Body of pancreas (tissue), 4 donors: ENCODE measurements around the gene EME1. TPM values are rescaled to one million over a fixed set of nuclear protein-coding genes. Genes with fewer than 3 reads are reported as not detected.

Source experiments
- ATAC-seq: fragments of 150-250 bp; one replicate; pipeline ENCODE4 v1.9.1; 2016
- DNase-seq, 4 donors: peaks; one replicate each; pipeline ENCODE4 v3.0.0-alpha.2; 2019
- H3K27ac ChIP-seq, 4 donors: fragments of 200-600 bp; sonication (generic); 1 replicate in 3 of 4; 2 replicates in 1 of 4; pipeline versions ENCODE4 v1.5.1 to v1.6.1; 2016 to 2019; ENCODE audit warnings: mild to moderate bottlenecking in 1 of 4, mixed read lengths in 1 of 4, moderate library complexity in 1 of 4
- H3K27me3 ChIP-seq, 2 donors: fragments of 200-600 bp; sonication (generic); one replicate each; pipeline ENCODE4 v1.6.0; 2016; ENCODE audit warnings: mild to moderate bottlenecking in 1 of 2
- H3K36me3 ChIP-seq, 2 donors: fragments of 200-600 bp; sonication (generic); replicated peaks in 1 of 2; 2 replicates each; pipeline ENCODE4 v1.5.1; 2016; ENCODE audit warnings: low read depth in 2 of 2; ENCODE audit not compliant: insufficient read depth in 1 of 2
- H3K4me1 ChIP-seq: fragments of 200-600 bp; sonication (generic); one replicate; pipeline ENCODE4 v1.6.0; 2016
- H3K4me3 ChIP-seq, 2 donors: fragments of 200-600 bp; sonication (generic); 1 replicate in 1 of 2; 2 replicates in 1 of 2; pipeline ENCODE4 v1.5.1; 2016 to 2019
- H3K9me3 ChIP-seq, 3 donors: fragments of 200-600 bp; sonication (generic); 1 replicate in 2 of 3; 2 replicates in 1 of 3; pipeline ENCODE4 v1.5.1; 2016
- POLR2A ChIP-seq, 3 donors: fragments of 450-650 bp; IDR thresholded peaks; one replicate each; pipeline ENCODE4 v1.6.1; 2016; ENCODE audit warnings: antibody characterized with exemption in 3 of 3, mild to moderate bottlenecking in 2 of 3
- WGBS, 2 donors: methylation state at CpG; one replicate each; pipeline ENCODE4 v1.1.5; 2017; 5-methylcytosine and 5-hydroxymethylcytosine counted together
- intact Hi-C: fragments of 100-400 bp; cut with DNase I; formaldehyde crosslinking; loops from one replicate; pipeline ENCODE4 v1.15.1; 2023
- total RNA-seq, 2 donors: library from RNA; depleted of rRNA; stranded (reverse); fragments of >200 nt; gene quantifications; one replicate each; pipeline ENCODE4 v1.1.0, GENCODE V29; 2016
- TF ChIP-seq, protein P1 (sequence below), 7 experiments: fragments of 450-650 bp in 4 of 7; fragments of 200-600 bp in 3 of 7; sonication (generic) in 3 of 7; IDR thresholded peaks; one replicate each; pipeline ENCODE4 v1.5.1; 2016 to 2019; ENCODE audit warnings: antibody characterized with exemption in 7 of 7

Gene EME1
- total RNA-seq, 2 donors from 2014 or later: not detected

- no peak for ATAC-seq
- Histone ChIP-seq H3K4me1 (peaks cover 61% of the 10 kb centered on the region), H3K9me3 (no peaks in the 10 kb centered on the region), H3K36me3 (no peaks in the 10 kb centered on the region), H3K4me3 (no peak overlapping the region), H3K27me3 (no peaks in the 10 kb centered on the region), H3K27ac (peak overlapping the region in 1 of 4 donors; percentile 84)
- DNase-seq: no peak
- WGBS, 2 donors: 76 to 77% methylated on average over 2 of the region's 2 CpGs
- intact Hi-C loops: no loop called here
- no peak for TF ChIP-seq POLR2A (IDR thresholded peaks at IDR 0.05)
- TF ChIP-seq, protein P1, sequence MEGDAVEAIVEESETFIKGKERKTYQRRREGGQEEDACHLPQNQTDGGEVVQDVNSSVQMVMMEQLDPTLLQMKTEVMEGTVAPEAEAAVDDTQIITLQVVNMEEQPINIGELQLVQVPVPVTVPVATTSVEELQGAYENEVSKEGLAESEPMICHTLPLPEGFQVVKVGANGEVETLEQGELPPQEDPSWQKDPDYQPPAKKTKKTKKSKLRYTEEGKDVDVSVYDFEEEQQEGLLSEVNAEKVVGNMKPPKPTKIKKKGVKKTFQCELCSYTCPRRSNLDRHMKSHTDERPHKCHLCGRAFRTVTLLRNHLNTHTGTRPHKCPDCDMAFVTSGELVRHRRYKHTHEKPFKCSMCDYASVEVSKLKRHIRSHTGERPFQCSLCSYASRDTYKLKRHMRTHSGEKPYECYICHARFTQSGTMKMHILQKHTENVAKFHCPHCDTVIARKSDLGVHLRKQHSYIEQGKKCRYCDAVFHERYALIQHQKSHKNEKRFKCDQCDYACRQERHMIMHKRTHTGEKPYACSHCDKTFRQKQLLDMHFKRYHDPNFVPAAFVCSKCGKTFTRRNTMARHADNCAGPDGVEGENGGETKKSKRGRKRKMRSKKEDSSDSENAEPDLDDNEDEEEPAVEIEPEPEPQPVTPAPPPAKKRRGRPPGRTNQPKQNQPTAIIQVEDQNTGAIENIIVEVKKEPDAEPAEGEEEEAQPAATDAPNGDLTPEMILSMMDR (IDR thresholded peaks at IDR 0.05): no peak
Observed at GRCh38 chr17:50422738-50423137, 49.7 kb downstream of the EME1 start.

DNA sequence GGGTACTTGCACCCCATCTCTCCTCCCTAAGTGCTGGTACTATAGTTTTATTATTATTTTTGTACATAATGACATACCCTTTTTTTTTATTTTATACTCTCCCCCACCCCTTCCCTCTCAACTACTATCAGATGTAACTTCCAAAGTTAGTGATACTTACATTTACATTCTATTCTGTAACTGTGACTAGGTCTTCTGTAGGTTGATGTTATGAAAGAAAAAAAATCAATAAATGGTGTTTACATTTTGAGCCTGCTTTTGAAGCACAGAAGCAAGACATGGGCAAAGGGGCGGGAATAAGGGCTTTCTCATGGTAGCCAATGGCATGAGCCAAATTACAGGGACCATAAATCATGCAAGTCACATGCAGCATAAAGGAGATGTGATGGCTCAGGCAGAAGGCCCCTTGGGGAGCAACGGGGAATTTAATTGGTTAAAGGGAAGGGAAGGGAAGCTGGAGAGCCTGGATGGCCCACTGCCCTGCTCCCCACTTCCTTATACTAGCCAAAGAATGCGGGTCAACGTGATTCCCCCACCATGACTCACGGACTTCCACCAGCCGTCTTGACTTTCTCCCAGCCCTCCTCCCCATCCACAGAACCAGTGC is 50.6 kb downstream of the EME1 start:
- intact Hi-C loops: no loop called here
- H3K4me3 ChIP-seq: no peak overlapping the region
- H3K27ac ChIP-seq: peak overlapping the region in 3 of 4 donors; percentile 25 to 74 (median 55)
- TF ChIP-seq POLR2A (IDR thresholded peaks at IDR 0.05): no peak
- TF ChIP-seq, protein P1 (IDR thresholded peaks at IDR 0.05): no peak
- H3K4me1 ChIP-seq: peaks cover 69% of the 10 kb centered on the region
- DNase-seq (peak; percentile 34 to 63 (median 56)), ATAC-seq (peak; percentile 41)
- WGBS, 2 donors: 30 to 52% methylated on average over 6 of the region's 6 CpGs
- no peaks in the 10 kb centered on the region for H3K27me3 ChIP-seq
- no peaks in the 10 kb centered on the region for H3K9me3 ChIP-seq
- H3K36me3 ChIP-seq: no peaks in the 10 kb centered on the region

DNA sequence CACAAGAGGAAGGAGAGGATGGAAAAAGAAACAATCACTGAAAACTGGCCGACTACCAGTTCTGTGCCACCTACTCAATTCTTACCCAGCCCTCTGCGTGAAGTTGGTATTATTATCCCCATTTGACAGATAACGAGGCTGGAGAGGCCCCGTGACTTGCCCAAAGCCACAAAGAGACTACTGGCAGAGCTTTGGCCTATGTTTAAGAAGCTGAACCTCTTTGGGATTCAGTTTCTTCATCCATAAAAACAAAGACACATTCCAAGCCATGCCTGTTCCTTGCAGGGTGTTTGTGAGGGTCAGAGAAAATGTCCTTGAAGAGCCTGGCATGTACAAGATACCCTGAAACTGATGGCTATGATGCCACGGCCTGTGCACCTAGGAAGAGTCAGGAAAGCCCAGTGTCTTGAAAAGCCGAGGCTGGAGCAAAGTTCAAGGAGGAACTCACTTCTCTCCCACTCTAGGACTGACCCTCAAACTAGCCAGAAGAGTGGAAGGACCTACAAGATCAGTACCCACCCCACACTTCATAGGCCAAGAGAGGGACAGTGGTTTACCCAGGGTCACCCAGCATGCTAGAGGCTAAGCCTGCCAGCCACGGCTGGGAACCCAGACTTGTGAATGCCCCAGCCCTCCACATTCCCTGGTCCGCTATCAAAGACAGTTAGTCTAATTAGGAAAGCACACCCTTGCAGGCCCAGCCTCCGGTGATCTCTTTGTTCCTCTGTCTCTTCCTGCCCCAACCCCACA is 51.4 kb downstream of the EME1 start:
- H3K27ac ChIP-seq: peak overlapping the region in 3 of 4 donors; percentile 25 to 74 (median 55)
- DNase-seq (no peak), ATAC-seq (no peak)
- H3K36me3 ChIP-seq: no peaks in the 10 kb centered on the region
- H3K4me3 ChIP-seq: no peak overlapping the region
- TF ChIP-seq, protein P1 (IDR thresholded peaks at IDR 0.05): no peak
- TF ChIP-seq POLR2A (IDR thresholded peaks at IDR 0.05): no peak
- H3K9me3 ChIP-seq: no peaks in the 10 kb centered on the region
- H3K4me1 ChIP-seq: peaks cover 77% of the 10 kb centered on the region
- intact Hi-C loops: no loop called here
- H3K27me3 ChIP-seq: no peaks in the 10 kb centered on the region
- 75 to 80% methylated on average over 9 of the region's 9 CpGs for WGBS, 2 donors

DNA sequence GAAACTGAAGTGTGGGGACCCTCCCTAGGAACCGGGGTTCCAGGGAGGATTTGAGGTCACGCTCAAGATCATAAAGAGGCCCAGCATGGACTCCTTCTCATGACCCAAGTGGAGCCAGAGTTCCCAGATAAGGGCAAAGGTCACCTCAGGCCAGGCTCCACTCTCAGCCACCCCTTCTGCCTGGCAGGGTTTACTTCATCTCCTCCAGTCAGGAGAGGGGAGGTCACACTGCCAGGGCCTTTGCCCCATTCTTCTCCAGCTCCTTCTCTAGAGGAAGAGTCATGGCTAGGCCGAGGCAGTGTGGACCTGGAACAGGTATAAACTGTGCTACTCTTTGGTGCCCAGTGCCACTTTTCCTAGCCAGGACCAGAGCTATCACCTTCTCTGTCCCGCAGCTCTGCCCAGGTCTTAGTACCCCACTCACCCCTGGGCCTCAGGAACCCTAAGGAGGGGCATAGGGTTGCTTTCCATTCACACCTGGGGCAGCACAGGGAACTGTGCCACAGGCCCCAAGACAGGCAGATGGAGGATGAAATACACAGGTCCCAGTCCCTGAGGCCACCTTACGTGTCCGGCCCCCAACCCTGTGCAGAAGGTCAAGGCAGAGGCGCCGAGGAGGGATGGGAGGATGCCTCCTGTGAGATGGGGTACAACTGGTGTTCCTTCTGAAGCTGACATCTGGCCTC is 52.1 kb downstream of the EME1 start:
- no peaks in the 10 kb centered on the region for H3K27me3 ChIP-seq
- intact Hi-C loops: no loop called here
- no peak overlapping the region for H3K4me3 ChIP-seq
- no peaks in the 10 kb centered on the region for H3K9me3 ChIP-seq
- peak overlapping the region in 3 of 4 donors; percentile 60 to 79 (median 74) for H3K27ac ChIP-seq
- 86 to 91% methylated on average over 6 to 8 of the region's 8 CpGs for WGBS, 2 donors
- peaks cover 78% of the 10 kb centered on the region for H3K4me1 ChIP-seq
- no peak for DNase-seq
- TF ChIP-seq POLR2A (IDR thresholded peaks at IDR 0.05): no peak
- TF ChIP-seq, protein P1 (IDR thresholded peaks at IDR 0.05): no peak
- ATAC-seq: no peak
- H3K36me3 ChIP-seq: no peaks in the 10 kb centered on the region
